ENCODE measurements around the gene CADPS. TPM values are rescaled to one million over a fixed set of nuclear protein-coding genes. Genes with fewer than 3 reads are reported as not detected.

CADPS gene
- total RNA-seq, 6 experiments from 2014 or later, result not detected

GRCh38 chr3:62503516-62503915, 371.7 kb downstream of the CADPS start:
- no peak overlapping the region for H3K4me3 Mint-ChIP-seq
- H3K27me3 Mint-ChIP-seq (ENCODE audit: insufficient read depth), result peaks cover 3% of the 10 kb centered on the region; the same call in 1 of the 2 replicates
- H3K4me1 Mint-ChIP-seq (ENCODE audit: low read depth), result no peaks in the 10 kb centered on the region
- no peak for DNase-seq
- no peak overlapping the region for H3K27ac Mint-ChIP-seq
- no peaks in the 10 kb centered on the region for H3K36me3 Mint-ChIP-seq (ENCODE audit: low read depth)
- no peaks in the 10 kb centered on the region for H3K9me3 Mint-ChIP-seq
- TF ChIP-seq, protein P1, sequence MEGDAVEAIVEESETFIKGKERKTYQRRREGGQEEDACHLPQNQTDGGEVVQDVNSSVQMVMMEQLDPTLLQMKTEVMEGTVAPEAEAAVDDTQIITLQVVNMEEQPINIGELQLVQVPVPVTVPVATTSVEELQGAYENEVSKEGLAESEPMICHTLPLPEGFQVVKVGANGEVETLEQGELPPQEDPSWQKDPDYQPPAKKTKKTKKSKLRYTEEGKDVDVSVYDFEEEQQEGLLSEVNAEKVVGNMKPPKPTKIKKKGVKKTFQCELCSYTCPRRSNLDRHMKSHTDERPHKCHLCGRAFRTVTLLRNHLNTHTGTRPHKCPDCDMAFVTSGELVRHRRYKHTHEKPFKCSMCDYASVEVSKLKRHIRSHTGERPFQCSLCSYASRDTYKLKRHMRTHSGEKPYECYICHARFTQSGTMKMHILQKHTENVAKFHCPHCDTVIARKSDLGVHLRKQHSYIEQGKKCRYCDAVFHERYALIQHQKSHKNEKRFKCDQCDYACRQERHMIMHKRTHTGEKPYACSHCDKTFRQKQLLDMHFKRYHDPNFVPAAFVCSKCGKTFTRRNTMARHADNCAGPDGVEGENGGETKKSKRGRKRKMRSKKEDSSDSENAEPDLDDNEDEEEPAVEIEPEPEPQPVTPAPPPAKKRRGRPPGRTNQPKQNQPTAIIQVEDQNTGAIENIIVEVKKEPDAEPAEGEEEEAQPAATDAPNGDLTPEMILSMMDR (IDR thresholded peaks at IDR 0.05), result no peak

- H3K4me1 Mint-ChIP-seq (ENCODE audit: low read depth), result no peaks in the 10 kb centered on the region
- TF ChIP-seq, protein P1 (IDR thresholded peaks at IDR 0.05), result no peak
- H3K36me3 Mint-ChIP-seq (ENCODE audit: low read depth), result no peaks in the 10 kb centered on the region
- no peak for DNase-seq
- H3K9me3 Mint-ChIP-seq, result no peaks in the 10 kb centered on the region
- H3K27ac Mint-ChIP-seq, result no peak overlapping the region
- H3K27me3 Mint-ChIP-seq (ENCODE audit: insufficient read depth), result peaks cover 3% of the 10 kb centered on the region
- H3K4me3 Mint-ChIP-seq, result no peak overlapping the region
Observed at GRCh38 chr3:62502315-62503300, 372.6 kb downstream of the CADPS start.

DNA sequence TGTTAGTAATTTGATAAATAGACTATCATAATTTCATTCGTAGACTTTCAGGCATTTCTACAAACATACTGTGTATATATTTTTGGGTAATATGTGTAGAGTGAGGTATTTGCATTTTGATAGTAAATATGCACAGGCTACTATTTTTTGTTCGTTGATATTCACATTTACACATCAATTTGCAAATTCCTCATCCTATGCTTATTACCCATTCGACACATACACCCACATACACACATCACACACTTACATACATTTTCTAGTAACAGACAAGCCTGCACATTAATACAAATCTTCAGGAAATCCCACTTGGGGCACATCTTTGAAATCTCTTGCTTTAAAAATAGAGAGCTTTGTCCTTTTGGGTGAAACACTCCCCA, 373.9 kb downstream of the CADPS start:
- no peaks in the 10 kb centered on the region for H3K4me1 Mint-ChIP-seq (ENCODE audit: low read depth)
- no peak overlapping the region for H3K4me3 Mint-ChIP-seq
- no peak overlapping the region for H3K27ac Mint-ChIP-seq
- no peaks in the 10 kb centered on the region for H3K9me3 Mint-ChIP-seq
- DNase-seq, result no peak
- H3K36me3 Mint-ChIP-seq (ENCODE audit: low read depth), result no peaks in the 10 kb centered on the region
- TF ChIP-seq, protein P1 (IDR thresholded peaks at IDR 0.05), result no peak
- peaks cover 4% of the 10 kb centered on the region for H3K27me3 Mint-ChIP-seq (ENCODE audit: insufficient read depth)

DNA sequence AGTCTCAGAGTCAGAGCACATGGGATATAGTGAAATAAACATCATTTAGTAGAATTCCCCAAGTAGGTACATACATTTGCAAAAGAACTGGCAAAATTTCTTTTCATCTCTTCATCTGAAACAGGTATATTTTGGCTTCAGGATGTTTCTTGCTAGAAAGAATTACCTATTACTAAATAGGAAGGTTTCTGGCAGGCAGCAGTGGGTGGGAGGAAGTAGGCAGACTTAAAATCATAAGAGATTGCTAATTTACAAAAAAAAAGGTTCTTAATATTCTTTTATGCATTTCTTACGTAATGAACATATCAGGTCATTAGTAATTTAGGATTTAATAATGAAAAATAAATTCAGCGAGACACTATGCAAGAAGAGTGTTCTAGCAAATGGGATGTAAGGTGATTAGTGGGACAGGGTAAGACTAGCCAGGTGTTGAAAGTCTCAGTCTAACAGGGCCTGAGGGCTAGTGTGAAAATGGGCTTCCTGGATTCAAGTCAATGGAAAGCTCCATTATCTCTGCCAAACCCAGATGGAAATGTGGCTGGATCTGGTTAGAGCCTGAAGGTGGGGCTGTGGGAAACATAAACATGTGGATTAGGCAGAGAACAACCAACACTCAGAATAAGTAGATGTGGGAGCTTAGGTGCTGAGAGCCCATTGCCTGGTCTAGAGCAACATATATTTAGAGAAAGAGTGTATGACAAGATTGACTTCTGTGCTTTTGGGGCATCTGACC, 374.5 kb downstream of the CADPS start:
- no peaks in the 10 kb centered on the region for H3K36me3 Mint-ChIP-seq (ENCODE audit: low read depth)
- H3K9me3 Mint-ChIP-seq, result no peaks in the 10 kb centered on the region
- DNase-seq, result no peak
- H3K4me1 Mint-ChIP-seq (ENCODE audit: low read depth), result no peaks in the 10 kb centered on the region
- H3K27me3 Mint-ChIP-seq (ENCODE audit: insufficient read depth), result peaks cover 4% of the 10 kb centered on the region
- no peak overlapping the region for H3K4me3 Mint-ChIP-seq
- TF ChIP-seq, protein P1 (IDR thresholded peaks at IDR 0.05), result no peak
- H3K27ac Mint-ChIP-seq, result no peak overlapping the region

GRCh38 chr3:62497156-62497555, 378.1 kb downstream of the CADPS start:
- H3K36me3 Mint-ChIP-seq (ENCODE audit: low read depth), result no peaks in the 10 kb centered on the region
- TF ChIP-seq, protein P1 (IDR thresholded peaks at IDR 0.05), result no peak
- H3K9me3 Mint-ChIP-seq, result no peaks in the 10 kb centered on the region
- no peak for DNase-seq
- no peak overlapping the region for H3K27ac Mint-ChIP-seq
- no peaks in the 10 kb centered on the region for H3K4me1 Mint-ChIP-seq (ENCODE audit: low read depth)
- H3K27me3 Mint-ChIP-seq (ENCODE audit: insufficient read depth), result peaks cover 4% of the 10 kb centered on the region
- no peak overlapping the region for H3K4me3 Mint-ChIP-seq

Measured in HFFc6 (cell line).